ENCODE measurements around the gene CCDC57.
"Not testable (repeated sequence)": the region's sequence is repeated elsewhere in the genome, so short reads cannot be mapped to it uniquely, and the experiment has no call there.

CCDC57 gene

DNA sequence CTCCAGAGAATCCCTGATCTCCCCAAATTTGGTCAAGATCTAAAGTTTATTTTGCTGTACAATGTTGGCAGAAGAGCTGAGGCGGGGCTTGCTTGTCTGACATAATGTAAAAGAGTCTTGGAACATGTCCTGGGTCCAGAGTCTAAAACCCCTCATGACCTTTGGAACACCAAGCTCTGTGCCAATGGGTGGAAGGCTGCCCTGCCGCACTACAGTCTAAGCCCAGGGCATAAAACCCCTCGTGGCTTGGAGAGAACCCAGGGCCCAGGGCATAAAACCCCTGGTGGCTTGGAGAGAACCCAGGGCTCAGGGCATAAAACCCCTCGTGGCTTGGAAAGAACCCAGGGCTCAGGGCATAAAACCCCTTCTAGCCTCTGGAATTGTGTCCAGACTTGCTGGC, 36.7 kb downstream of the CCDC57 start:
- no peak for DNase-seq (ENCODE audit: low read depth)

DNA sequence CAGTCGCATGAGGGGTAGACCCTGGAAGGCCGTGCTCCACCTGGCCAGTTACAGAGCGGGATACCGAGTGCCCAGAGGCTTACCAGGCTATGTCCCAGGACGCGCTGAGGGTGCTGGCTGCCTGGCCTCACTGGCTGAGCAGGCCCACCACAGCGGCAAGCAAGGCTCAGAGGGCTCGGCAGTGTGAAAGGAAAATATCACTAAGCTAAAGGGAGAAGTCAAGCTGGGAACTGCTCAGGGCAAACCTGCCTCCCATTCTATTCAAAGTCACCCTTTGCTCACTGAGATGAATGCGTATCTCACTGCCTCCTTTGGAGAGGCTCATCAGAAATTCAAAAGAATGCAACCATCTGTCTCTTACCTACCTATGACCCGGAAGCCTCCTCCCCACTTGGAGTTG, 37.4 kb downstream of the CCDC57 start:
- no peak for DNase-seq (ENCODE audit: low read depth)

DNA sequence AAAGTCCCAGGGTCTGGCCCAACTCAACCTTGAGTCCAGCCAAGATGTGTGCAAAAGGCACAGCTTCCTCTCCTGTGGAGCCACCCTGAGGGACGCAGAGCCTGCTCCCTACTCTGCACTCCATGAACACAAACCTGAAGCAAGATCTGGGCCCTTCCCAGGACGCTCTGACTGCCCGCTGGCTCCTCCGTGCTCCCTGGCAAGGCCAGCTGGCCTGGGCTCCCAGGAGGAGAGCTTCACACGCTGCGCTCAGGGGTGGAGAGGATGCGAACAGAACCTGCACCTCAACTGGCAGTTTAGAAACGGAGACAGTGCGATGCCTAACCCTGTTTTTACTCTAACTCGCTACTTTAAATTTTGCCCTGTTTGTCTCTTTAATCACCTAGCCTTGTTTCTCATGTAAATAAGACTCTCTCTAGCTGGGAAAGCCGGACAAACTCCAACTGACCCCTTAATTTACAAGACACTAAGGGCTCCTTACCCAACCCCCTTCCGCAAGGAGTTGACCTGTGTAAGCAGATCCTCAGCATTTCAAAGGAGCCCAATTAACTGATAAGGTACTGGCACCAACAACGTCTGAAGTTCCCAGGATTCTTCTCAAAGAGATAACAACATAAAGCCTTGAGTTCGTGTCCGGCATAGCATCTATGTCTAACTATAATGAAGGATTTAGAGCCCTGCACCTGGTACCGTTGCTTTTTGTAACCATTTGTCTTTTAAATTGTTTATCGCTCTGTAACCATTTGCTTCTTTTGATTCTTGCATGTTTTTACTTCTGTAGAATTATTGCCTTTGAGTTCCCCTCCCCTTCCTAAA, 38.4 kb downstream of the CCDC57 start:
- DNase-seq (ENCODE audit: low read depth): not testable (repeated sequence)

DNA sequence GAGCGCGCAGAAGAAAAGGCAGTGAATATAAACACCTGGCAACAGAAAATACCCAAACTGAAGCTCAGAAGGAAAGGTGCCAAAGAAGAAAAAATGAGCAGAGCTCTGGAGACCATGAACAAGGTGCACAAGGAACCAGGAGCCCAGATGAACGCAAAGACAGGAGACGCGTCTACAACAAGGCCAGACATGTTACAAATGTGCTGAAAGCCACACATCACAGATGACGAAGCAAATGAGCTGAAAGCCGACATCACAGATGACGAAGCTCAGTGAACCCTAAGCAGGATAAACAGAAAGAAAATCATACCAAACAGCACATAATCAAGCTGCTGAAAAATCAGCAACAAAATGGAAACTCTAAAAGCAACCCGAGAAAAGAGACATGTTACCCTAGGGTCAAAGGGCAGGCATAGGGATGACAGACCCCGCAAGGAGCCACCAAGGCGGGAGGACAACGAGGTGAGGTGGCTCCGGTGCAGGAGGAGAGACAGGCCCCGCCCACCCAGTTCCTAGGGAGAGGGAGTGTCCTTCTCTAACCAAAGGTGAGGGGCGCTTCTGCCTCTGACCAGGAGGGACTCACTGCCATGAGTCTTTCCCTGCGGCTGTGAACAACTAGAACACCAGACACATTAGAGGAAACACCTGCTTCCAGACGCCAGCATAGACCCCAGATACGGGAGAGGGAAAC, 39.1 kb downstream of the CCDC57 start:
- no peak for DNase-seq (ENCODE audit: low read depth)

DNA sequence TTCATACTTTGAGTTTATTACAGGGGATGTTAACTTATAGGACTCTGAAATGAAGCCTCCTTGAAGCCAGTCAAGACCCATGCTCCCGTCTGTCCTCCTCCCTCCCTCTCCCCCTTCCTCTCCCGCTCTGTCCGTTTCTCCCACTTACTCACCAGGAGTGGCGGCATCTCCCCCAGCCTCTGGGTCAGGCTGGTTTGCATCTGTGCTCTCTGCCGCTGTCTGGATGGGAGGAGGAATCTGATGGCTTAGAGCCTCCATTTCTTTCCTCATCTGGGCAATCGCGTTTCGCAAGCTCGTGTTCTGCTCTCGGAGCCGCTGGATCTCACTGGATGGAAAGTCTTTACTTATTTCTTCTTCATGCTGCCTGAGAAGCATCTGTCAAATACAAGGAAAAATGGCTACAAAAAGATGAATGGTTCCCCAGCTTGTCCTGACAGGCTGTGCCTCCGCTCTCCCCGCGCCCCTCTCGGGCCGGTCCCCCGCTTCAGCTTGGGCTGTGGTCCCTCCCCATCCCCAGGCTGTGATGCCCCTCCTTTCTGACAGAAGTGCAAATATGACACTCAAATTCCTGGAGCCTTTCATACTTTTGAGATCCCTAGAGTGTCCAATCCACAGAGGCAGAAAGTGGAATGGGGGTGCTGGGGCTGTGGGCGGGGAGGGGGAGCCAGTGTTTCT, 40.0 kb downstream of the CCDC57 start:
- no peak for DNase-seq (ENCODE audit: low read depth)

DNA sequence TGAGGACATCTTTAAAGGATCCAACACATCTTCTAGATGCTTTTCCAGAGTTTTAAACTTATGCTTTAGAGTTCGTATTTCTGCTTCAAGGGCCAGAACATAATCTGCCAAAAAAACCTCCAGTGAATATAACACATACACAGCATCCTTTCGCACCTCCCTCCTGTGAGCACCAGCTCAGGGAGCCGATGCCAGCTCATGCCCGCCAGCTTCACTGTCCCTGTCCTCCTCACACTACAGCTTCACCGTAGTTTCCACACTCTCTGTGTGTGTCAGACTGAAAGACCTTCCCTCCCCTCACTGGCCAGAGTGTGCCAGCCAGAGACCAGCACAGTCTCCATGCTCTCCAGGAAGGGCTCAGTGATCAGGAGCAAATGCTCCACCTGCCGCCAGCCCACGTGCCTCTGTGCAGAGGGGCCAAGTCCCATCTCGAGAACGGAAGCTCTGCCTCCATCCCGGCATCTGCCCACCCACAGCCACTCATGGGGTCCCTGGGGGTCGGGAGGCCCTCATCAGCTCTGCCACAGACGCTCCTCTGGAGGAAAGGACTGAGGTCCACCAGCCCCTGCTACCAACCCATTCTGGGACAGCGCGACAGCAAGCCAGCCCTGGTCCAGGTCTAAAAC, 40.8 kb downstream of the CCDC57 start:
- no peak for DNase-seq (ENCODE audit: low read depth)

DNA sequence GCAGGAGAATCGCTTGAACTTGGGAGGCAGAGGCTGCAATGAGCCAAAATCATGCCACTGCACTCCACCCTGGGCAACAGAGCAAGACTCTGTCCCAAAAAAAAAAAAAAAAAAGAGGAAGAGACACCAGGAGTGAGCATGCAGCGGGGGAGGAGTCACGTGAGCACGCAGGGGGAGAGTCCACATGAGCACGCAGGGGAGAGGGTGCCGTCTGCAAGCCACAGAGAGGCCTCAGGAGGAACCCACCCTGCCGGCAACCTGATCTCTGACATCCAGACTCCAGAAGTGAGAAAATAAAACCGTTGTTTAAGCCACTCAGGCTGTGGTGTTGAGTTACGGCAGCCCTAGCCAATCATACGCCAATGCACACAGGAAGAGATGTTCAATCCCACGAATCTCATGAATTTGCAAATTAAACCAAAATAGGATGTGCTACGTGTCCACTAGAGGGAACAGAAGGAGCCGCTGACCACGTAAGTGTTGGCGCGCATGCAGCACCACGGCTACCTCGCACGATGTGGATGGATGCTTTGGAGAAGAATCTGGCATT, 42.2 kb downstream of the CCDC57 start:
- DNase-seq (ENCODE audit: low read depth): no peak

DNA sequence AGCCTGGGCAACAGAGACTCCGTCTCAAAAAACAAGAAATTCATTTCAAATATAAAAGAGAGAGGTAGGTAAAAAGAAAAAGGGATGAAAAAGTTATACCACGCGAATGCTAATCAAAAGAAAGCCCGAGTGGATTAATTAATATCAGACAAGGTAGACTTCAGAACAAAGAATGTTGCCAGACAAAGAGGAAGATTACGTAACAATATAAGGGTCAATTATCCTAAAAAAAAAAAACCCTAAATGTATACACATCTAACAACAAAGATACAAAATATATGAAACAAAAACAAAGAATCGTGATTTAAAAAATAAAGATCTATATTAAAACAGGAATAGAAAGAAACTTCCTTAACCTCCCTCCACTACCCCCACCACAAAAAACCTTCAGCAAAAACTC, 44.1 kb downstream of the CCDC57 start:
- no peak for DNase-seq (ENCODE audit: low read depth)

DNA sequence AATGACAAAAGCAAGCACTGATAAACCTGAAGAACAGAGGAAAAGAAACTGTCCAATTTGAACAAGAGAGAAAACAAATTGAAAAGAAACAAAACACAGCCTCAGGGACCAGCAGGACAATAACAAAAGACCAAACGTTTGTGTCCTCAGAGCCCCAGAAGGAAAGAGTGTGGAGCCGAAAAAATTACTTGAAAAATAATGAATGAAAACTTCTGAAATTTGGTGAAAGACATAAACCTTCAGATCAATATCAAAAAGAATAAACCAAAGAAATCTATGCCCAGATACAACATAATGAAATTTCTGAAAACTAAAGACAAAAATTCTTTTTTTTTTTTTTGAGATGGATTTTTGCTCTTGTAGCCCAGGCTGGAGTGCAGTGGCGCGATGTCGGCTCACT, 45.6 kb downstream of the CCDC57 start:
- no peak for DNase-seq (ENCODE audit: low read depth)

DNA sequence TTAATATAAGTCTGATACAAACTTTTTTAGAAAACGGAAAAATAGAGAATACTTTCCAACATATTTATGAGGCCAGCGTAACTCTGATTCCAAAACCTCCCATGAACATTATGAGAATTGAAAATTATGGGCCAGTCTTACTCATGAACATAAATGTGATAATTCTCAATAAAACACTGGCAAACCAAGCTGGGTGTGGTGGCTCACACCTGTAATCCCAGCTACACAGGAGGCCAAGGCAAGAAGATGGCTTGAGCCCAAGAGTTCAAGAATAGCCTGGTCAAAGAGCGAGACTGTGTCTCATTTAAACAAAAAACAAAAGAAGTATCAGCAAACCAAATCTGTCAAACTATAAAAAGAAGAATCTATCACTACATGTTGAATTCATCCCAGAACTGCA, 47.8 kb downstream of the CCDC57 start:
- no peak for DNase-seq (ENCODE audit: low read depth)

DNA sequence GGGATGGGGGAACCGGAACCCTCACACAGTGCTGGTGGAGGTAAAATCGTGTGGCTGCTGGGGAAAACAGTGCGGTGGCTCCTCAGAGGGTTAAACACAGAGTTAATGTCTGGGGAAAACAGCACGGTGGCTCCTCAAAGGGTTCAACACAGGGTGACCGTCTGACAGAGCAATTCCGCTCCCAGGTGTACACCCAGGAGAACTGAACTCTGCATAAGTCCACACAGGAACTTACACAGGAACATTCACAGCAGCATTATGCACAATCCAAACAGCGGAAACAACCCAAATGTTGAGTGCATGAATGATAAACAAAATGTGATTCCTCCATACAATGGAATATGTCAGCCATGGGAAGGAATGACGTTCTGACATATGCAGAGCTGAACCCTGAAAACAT, 51.4 kb downstream of the CCDC57 start:
- no peak for DNase-seq (ENCODE audit: low read depth)

DNA sequence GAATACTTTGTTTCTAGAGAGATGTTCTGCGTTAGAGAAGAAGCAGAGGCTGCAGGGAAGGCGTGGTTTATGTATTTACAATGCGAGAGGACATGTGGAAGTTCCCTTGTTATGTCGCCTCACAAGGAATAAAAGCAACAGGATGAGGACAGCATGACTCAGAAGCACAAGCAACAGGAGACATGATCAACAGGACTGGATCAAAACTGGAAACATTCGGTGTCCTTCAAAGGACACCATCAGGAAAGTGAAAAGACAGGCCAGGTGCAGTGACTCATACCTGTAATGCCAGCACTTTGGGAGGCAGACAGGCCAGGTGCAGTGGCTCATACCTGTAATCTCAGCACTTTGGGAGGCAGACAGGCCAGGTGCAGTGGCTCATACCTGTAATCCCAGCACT, 52.6 kb downstream of the CCDC57 start:
- DNase-seq (ENCODE audit: low read depth): no peak

DNA sequence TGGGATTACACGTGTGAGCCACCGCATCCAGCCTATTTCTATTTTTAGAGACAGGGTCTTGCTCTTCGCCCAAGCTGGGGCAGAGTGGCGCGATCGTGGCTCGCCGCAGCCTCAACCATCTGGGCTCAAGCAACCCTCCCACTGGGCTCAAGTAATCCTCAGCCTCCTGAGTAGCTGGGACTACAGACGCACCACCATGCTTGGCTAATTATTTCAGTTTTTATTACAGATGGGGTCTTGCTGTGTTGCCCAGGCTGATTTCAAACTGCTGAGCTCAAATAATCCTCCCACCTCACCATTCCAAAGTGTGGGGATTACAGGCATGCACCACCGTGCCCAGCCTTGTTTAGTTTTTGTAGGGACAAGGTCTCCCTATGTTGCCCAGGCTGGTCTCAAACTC, 53.8 kb downstream of the CCDC57 start:
- DNase-seq (ENCODE audit: low read depth): no peak

DNA sequence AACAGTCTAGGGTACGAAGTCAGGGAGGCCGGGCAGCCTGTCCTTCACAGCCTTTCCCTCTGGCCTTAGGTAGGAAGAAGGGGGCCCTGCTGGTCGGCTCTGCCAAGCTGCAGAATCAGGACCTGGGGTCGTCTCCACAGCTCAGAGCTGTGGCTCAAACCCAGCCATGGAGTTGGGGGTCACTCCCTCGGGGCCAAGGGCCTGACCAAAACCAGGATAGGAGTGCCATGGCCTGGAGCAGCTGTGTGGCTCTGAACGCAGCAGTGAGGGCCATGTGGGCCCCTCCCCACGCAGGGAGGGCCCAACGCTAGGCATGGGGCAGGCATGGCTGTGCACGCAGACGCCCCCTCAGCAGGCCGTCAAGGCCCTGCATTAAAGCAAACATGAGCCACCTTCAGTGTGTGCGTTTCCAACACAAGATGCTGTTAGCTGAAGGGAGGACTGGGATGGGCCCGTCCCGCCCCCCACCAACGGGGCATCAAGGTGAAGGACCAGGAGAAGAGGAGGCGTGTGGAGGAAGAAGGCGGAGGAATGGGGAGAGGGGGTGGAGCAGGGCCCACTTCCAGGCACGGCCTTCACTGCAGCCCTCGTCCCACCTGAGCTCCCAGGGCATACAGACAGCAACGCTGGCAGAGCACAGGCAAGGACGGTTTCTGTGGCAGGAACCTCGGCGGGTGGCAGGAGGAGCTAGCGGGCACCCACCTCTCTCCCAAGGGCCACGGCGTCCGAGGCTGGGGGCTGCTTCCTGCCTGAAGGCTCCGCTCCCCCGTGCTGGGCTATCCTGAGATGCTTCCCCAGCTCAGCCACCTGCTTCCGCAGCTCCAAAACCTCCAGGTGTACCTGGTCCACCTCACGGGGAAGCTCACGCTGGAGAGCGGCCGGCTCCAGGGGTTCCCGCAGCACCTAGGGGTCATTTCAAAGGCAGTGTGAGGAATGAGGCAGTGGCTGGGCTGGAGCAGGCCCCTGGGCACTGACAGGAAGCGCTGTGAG, 55.3 kb downstream of the CCDC57 start:
- no peak for DNase-seq (ENCODE audit: low read depth)

DNA sequence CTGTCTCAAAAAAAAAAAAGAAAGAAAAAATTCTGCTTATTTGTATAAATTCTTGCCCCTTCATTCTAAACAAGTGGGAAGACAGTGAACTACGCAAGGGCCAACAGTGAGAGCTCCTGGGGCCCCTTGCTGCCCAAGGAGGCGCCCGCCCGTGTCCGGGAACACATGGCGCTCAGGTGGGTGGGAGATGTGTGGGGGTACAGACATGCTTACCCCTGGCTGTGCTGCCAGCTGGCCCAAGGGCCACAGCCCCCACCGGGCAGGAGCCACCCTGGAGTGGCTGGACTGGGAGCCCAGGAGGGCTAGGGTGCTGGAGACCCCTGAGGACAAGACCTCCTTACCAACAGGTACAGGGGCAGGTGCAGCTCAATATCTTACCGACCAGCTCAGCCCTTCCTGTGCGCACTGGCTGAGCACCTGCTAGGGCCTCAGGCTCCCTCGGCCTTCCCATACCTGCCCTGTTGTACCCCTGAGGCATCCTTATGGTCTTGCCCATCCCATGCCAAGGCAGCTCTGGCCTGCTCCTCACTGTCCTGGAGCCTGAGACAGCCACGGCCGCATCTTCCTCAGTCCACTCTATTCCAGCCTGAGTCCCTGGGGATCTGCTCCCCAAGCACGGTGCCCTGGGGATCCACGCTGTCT, 56.2 kb downstream of the CCDC57 start:
- no peak for DNase-seq (ENCODE audit: low read depth)

DNA sequence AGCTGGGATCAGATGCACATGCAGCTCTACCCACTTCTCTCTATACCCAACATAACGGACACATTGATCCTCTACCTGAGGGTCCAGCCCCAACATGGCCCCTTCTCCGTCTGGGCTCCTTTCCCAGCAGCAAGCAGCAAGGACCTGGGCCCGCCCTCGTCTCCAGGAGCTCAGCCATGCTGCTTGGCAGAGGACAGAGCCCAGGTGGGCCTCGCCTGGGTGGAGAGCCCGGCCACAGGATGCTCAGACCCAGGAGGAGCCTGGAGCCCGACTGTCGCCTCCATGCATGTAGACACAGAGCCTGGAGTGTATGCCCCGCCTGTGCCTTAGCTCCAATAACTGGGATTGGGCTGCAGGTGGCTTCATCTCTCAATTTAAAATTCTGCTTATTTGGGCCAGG, 57.0 kb downstream of the CCDC57 start:
- no peak for DNase-seq (ENCODE audit: low read depth)

DNA sequence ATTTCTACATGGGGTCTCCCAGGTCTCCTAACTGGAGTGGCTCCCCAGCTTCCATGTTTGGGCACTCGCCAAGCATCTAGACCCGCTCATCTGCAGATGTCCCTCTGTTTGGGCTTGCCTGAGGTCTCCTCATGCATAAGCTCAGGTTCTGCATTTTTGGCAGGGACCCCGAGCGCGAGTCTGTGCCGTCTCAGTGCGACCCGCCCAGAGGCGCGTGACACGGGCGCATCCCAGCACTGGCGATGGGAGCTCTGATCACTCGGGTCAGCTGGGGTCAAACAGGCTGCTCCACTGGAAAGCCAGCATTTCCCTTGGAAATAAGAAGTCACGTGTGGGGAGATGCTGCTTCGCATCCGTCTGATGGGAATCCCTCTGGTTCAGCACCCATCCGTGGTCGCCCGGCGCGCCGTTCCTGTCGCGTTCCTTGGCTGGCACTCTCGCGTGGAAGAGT, 57.7 kb downstream of the CCDC57 start:
- DNase-seq (ENCODE audit: low read depth): no peak

DNA sequence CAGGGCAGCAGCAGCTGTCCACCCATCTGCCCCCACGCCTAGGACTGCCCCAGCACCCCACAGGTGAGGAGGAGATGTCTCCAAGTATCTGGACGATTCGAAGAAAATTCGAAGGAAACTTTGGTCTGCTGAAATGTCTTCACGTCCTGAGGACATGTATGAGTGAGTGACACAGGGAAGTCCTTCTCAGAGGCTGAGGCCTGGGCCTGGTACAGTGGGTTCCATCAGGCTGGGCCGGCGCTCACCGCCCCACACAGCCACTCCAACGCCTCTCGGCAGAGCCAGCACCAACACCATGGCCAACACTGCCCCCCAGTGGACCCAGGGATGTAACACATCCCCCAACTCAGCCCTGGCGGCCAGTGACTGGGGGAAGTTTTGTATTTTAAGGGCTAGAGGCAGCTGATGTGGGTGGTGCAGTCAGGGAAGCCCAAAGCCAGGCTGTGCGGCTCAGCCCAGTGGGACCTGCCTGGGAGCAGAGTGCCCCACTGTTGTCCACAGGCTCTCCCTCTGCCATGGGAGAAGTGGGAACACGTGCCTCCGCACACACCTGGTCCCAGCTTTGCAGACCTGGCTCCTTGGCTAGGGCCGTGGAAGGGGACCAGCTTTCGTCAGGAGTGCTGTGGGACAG, 58.8 kb downstream of the CCDC57 start:
- peak; percentile 7 for DNase-seq (ENCODE audit: low read depth)

DNA sequence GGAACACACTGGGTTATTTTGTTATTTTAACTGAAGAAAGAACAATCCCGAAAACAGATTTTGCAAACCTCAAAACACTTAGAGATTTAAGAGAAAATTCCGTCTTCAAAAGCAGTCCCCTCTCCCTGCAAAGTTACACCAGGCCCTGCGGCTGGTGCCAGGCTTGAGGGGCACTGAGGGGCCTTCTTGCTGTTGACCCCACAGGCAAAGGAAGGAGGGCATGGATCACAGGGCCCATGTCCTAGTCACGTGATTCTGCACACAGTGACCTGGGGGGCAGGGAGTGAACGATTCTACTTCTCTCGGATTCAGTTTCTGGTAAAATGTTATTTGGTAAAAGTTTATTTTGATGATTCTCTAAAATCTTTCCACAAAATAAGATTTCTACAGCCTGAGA, 59.3 kb downstream of the CCDC57 start:
- DNase-seq (ENCODE audit: low read depth): no peak
